ENCODE data around the gene GNB1L. TPM values are rescaled to one million over a fixed set of nuclear protein-coding genes. Genes with fewer than 3 reads are reported as not detected.

Gene GNB1L
- total RNA-seq, 2 donors from 2014 or later: 13.9 to 20.5 TPM

- Mint-ChIP-seq H3K36me3 (ENCODE audit: insufficient read depth in 2 of 2) (peaks cover 4% of the 10 kb centered on the region in 2 donors), H3K27me3 (ENCODE audit: low read depth) (peaks cover 57% of the 10 kb centered on the region), H3K4me1 (ENCODE audit: low read depth) (peaks cover 25% of the 10 kb centered on the region), H3K9me3 (no peaks in the 10 kb centered on the region), H3K27ac (no peak overlapping the region), H3K4me3 (no peak overlapping the region)
- no peak for DNase-seq
- no peak for ATAC-seq (replicated peaks in 1 of 2)
Observed at GRCh38 chr22:19755145-19755710, 99.4 kb downstream of the GNB1L start.

- Mint-ChIP-seq H3K4me1 (ENCODE audit: low read depth) (peaks cover 20% of the 10 kb centered on the region), H3K4me3 (no peak overlapping the region), H3K36me3 (ENCODE audit: insufficient read depth in 2 of 2) (peaks cover 0 to under 1% of the 10 kb centered on the region in 2 donors), H3K27me3 (ENCODE audit: low read depth) (peaks cover 52% of the 10 kb centered on the region), H3K9me3 (no peaks in the 10 kb centered on the region), H3K27ac (no peak overlapping the region)
- DNase-seq (no peak), ATAC-seq (replicated peaks in 1 of 2) (no peak)
Observed at GRCh38 chr22:19754701-19755144, 100.0 kb downstream of the GNB1L start.

GRCh38 chr22:19753996-19754700 lies 100.5 kb downstream of the GNB1L start:
- ATAC-seq (replicated peaks in 1 of 2): no peak
- H3K9me3 Mint-ChIP-seq: no peaks in the 10 kb centered on the region
- H3K27ac Mint-ChIP-seq: no peak overlapping the region
- H3K27me3 Mint-ChIP-seq (ENCODE audit: low read depth): peaks cover 47% of the 10 kb centered on the region
- H3K4me3 Mint-ChIP-seq: no peak overlapping the region
- H3K36me3 Mint-ChIP-seq (ENCODE audit: insufficient read depth in 2 of 2): no peaks in the 10 kb centered on the region
- DNase-seq: no peak
- peaks cover 16% of the 10 kb centered on the region for H3K4me1 Mint-ChIP-seq (ENCODE audit: low read depth)

- Mint-ChIP-seq H3K36me3 (ENCODE audit: insufficient read depth in 2 of 2) (no peaks in the 10 kb centered on the region), H3K27me3 (ENCODE audit: low read depth) (peaks cover 47% of the 10 kb centered on the region), H3K4me3 (no peak overlapping the region), H3K9me3 (no peaks in the 10 kb centered on the region), H3K4me1 (ENCODE audit: low read depth) (peaks cover 16% of the 10 kb centered on the region), H3K27ac (no peak overlapping the region)
- no peak for ATAC-seq (replicated peaks in 1 of 2)
- DNase-seq: no peak
Observed at GRCh38 chr22:19753090-19753842, 101.4 kb downstream of the GNB1L start.

GRCh38 chr22:19751497-19752245 lies 103.0 kb downstream of the GNB1L start:
- no peaks in the 10 kb centered on the region for H3K36me3 Mint-ChIP-seq (ENCODE audit: insufficient read depth in 2 of 2)
- DNase-seq (no peak), ATAC-seq (replicated peaks in 1 of 2) (no peak)
- peaks cover 10% of the 10 kb centered on the region for H3K4me1 Mint-ChIP-seq (ENCODE audit: low read depth)
- no peak overlapping the region for H3K27ac Mint-ChIP-seq
- H3K4me3 Mint-ChIP-seq: no peak overlapping the region
- peaks cover 35% of the 10 kb centered on the region for H3K27me3 Mint-ChIP-seq (ENCODE audit: low read depth)
- no peaks in the 10 kb centered on the region for H3K9me3 Mint-ChIP-seq

- Mint-ChIP-seq H3K4me1 (ENCODE audit: low read depth) (peaks cover 2% of the 10 kb centered on the region), H3K9me3 (no peaks in the 10 kb centered on the region), H3K36me3 (ENCODE audit: insufficient read depth in 2 of 2) (no peaks in the 10 kb centered on the region), H3K4me3 (no peak overlapping the region), H3K27ac (no peak overlapping the region), H3K27me3 (ENCODE audit: low read depth) (peaks cover 27% of the 10 kb centered on the region)
- ATAC-seq (replicated peaks in 1 of 2): no peak
- DNase-seq: no peak
Observed at GRCh38 chr22:19750507-19751490, 103.9 kb downstream of the GNB1L start.

GRCh38 chr22:19749876-19750275 lies 104.8 kb downstream of the GNB1L start:
- H3K27ac Mint-ChIP-seq: no peak overlapping the region
- DNase-seq (no peak), ATAC-seq (replicated peaks in 1 of 2) (no peak)
- no peaks in the 10 kb centered on the region for H3K36me3 Mint-ChIP-seq (ENCODE audit: insufficient read depth in 2 of 2)
- H3K4me1 Mint-ChIP-seq (ENCODE audit: low read depth): no peaks in the 10 kb centered on the region
- no peaks in the 10 kb centered on the region for H3K9me3 Mint-ChIP-seq
- H3K4me3 Mint-ChIP-seq: no peak overlapping the region
- H3K27me3 Mint-ChIP-seq (ENCODE audit: low read depth): peaks cover 23% of the 10 kb centered on the region

- Mint-ChIP-seq H3K4me3 (no peak overlapping the region), H3K27ac (no peak overlapping the region), H3K9me3 (no peaks in the 10 kb centered on the region), H3K4me1 (ENCODE audit: low read depth) (no peaks in the 10 kb centered on the region), H3K36me3 (ENCODE audit: insufficient read depth in 2 of 2) (no peaks in the 10 kb centered on the region), H3K27me3 (ENCODE audit: low read depth) (peaks cover 16% of the 10 kb centered on the region)
- no peak for ATAC-seq (replicated peaks in 1 of 2)
- no peak for DNase-seq
Observed at GRCh38 chr22:19748991-19749664, 105.5 kb downstream of the GNB1L start.

- Mint-ChIP-seq H3K4me1 (ENCODE audit: low read depth) (no peaks in the 10 kb centered on the region), H3K4me3 (no peak overlapping the region), H3K27ac (no peak overlapping the region), H3K27me3 (ENCODE audit: low read depth) (peaks cover 6% of the 10 kb centered on the region), H3K9me3 (no peaks in the 10 kb centered on the region), H3K36me3 (ENCODE audit: insufficient read depth in 2 of 2) (no peaks in the 10 kb centered on the region)
- ATAC-seq (replicated peaks in 1 of 2) (no peak), DNase-seq (no peak)
Observed at GRCh38 chr22:19748139-19748538, 106.5 kb downstream of the GNB1L start.

GRCh38 chr22:19747551-19747950 lies 107.1 kb downstream of the GNB1L start:
- no peak overlapping the region for H3K27ac Mint-ChIP-seq
- H3K36me3 Mint-ChIP-seq (ENCODE audit: insufficient read depth in 2 of 2): no peaks in the 10 kb centered on the region
- DNase-seq (no peak), ATAC-seq (replicated peaks in 1 of 2) (no peak)
- no peaks in the 10 kb centered on the region for H3K9me3 Mint-ChIP-seq
- no peaks in the 10 kb centered on the region for H3K4me1 Mint-ChIP-seq (ENCODE audit: low read depth)
- peaks cover under 1% of the 10 kb centered on the region for H3K27me3 Mint-ChIP-seq (ENCODE audit: low read depth)
- H3K4me3 Mint-ChIP-seq: no peak overlapping the region

- H3K4me3 Mint-ChIP-seq: no peak overlapping the region
- DNase-seq: no peak
- no peaks in the 10 kb centered on the region for H3K36me3 Mint-ChIP-seq (ENCODE audit: insufficient read depth in 2 of 2)
- H3K27ac Mint-ChIP-seq: no peak overlapping the region
- no peaks in the 10 kb centered on the region for H3K27me3 Mint-ChIP-seq (ENCODE audit: low read depth)
- no peak for ATAC-seq (replicated peaks in 1 of 2)
- no peaks in the 10 kb centered on the region for H3K9me3 Mint-ChIP-seq
- H3K4me1 Mint-ChIP-seq (ENCODE audit: low read depth): no peaks in the 10 kb centered on the region
Observed at GRCh38 chr22:19746726-19747125, 107.9 kb downstream of the GNB1L start.
